Pulmonary artery endothelial cell (primary cell): ENCODE data around the gene UVRAG. TPM values are rescaled to one million over a fixed set of nuclear protein-coding genes. Genes with fewer than 3 reads are reported as not detected.
"Not testable (repeated sequence)": the region's sequence is repeated elsewhere in the genome, so short reads cannot be mapped to it uniquely, and the experiment has no call there.

Experiments
- DNase-seq: peaks from one replicate; pipeline ENCODE4 v3.0.0-alpha.2; 2011; ENCODE audit warnings: low read depth, low spot score
- total RNA-seq: library from RNA; depleted of rRNA; stranded (reverse); fragments of >200 nt; gene quantifications from 2 replicates; pipeline ENCODE4 v1.2.3, GENCODE V29; 2014

UVRAG gene
- total RNA-seq, 1 donor from 2014 or later = 68.0 TPM

DNA sequence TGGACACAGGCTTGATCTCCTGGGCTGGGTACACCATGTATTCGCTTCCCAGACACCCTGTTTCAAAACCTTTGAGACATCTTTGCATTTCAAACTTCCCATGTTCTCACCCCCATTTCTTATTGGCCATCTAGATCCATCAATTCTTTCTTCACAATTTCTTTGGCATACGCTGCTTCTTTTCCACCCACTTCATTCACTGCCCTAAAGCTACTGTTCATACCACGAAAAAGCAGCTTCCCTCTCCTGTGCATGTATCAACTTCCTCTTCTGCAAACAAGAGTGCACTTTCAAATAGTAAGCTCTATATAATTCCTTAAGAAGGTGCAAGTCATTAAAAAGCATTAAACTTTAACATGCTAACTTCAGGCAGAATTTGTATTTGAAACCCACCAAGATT is 21.4 kb downstream of the UVRAG start:
- no peak for DNase-seq

DNA sequence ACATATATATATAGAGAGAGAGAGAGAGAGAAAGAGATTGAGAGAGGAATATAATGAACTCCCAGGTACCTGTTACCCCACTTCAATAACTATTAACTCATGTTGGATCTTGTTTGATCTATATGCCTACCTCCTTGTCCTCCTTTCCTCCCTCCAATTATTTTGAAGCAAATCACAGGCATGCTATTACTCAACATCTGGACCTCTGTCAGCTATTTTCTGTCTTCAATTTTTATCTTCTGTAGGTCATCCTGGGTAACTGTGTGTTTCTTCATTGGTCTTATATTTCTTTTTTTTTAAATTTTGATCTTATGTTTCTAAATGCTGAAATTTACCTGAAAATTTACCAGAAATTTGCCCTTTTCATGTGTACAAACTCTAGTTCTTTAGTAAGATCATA is 24.8 kb downstream of the UVRAG start:
- DNase-seq = no peak

DNA sequence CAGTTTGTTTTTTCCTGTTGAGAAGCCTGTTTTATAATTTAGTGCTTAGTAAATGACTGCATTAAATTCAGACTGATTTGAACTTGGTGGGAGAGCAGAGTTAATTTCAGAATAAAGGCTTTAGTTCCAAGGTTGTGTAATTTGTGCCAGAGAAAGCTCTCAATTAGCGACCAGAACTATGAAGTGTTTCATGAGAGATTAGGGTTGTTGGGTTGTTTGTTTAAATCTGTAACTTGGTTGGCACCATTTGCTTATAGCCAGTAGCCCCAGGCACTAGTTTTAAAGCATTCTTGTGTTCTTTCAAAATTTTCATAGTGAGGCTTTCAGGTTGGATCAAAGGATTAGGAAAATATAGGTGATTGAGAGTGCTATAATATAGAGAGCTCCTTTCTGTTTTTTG is 25.5 kb downstream of the UVRAG start:
- no peak for DNase-seq

DNA sequence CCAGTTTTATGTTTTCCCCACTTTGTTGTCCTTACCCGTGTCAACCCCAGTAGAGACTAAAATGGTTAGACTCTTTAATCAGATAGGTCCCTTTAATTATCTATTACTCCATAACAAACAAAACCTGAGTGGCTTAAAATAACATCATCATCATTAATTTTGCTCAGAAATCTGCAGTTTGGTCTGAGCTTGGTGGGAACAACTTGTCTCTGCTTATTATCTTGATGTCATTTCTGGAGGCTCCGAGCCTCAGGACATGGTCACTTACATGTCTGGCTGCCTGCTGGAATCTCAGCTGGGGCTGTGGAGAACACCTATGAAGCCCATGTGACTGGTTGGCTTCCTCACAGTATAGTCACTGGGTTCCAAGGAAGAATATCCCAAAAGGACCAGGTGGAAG is 26.7 kb downstream of the UVRAG start:
- no peak for DNase-seq

DNA sequence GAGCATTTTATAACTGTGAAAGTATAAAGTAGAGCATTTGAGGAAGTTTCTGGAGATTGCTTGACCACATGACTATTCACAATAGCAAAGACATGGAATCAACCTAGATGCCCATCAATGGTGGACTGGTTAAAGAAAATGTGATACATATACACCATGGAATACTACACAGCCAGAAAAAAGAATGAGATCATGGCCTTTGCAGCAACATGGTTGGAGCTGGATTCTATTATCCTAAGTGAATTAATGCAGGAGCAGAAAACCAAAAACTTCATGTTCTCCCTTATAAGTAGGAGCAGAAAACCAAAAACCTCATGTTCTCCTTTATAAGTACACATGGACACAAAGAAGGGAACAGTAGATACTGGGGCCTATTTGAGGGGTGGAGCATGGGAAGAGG is 30.3 kb downstream of the UVRAG start:
- no peak for DNase-seq

DNA sequence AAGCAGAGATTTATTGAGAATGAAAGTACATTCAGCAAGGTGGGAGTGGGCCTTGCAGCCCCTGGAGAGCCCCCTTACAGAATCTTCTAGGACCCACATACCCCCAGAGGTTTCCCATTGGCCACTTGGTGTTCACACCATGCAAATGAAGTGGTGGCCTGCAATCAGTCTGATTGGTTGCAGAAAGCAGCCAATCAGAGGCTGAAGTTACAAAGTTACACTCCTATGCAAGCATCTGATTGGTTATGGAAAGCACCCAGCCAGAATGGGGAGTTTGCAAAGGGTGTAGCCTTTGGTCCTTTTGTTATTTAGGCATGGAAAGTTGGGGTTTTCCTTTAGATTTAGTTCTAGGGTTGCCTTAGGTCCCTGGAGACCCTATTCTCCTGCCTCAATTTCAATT is 34.9 kb downstream of the UVRAG start:
- DNase-seq = no peak

DNA sequence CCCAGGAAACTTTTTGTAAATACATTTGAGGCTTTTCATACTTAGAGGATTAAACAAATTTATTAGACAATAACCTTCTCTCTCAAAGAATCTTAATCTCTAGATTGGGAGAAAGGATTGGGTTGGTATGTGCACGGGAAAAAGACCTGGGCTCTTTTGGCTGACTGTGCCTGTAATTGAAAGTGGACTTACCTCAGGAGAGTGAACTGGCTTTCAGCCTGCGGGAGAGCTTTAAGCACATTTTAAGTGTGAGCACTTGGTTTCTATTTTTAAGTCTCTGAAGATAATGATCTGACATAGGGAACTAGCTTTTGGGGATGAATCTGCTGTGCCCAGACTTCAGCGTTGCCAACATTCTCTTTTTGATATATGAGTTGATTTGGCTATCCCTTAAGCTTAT is 35.8 kb downstream of the UVRAG start:
- no peak for DNase-seq

DNA sequence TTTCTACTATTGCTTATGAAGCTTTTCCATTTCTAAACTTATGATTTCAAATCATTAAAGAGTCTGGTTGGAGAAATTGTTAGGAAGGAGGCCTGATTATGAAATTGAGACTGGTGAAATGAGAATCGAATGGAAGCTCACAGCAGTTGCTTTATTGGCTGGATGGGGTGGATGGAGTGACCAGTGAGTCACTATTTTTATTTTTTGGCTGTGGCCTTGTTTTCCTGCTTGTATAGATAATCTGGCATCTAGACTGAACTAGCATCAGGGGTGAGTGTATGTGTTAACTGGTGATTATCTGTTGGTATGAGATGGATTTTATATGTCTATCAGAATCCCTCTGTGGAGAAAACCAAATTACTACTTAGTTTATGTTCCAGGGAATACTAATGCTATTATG is 36.2 kb downstream of the UVRAG start:
- no peak for DNase-seq

DNA sequence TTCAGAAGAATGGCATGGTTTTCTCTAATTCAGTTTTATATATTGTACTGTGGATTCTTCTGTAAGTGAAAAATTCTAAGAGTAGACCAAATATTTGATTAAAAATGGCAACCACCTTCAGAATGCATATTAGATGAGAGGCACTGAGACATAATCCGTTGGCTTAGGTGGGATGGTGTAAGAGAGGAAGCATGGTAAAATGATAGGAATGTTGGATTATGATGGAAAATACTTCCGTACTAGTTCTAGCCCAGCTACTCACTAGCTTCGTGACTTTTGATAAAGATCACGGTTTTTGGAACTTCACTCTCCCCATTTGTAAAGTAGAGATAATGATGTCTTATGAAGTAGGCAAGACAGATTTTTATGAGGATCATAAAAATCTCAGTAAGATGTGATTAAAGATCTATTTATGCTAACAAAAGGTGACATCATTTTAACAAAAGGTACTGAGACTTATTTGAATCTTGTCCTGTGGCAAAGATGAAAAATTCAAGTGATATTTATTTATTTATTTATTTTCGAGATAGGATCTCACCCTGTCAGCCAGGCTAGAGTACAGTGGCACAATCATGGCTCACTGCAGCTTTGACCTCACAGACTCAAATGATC is 37.5 kb downstream of the UVRAG start:
- DNase-seq = no peak

DNA sequence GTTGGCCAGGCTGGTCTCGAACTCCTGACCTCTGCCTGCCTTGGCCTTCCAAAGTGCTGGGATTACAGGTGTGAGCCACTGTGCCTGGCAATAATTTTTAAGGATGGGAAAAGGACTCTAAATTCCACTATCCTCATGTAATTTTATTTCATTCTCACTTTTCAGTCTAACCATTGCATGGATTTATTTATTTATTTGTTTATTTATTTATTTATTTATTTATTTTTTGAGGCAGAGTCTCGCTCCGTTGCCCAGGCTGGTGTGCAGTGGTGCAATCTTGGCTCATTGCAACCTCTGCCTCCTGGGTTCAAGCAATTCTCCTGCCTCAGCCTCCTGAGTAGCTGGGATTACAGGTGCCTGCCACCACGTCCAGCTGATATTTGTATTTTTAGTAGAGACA is 38.6 kb downstream of the UVRAG start:
- DNase-seq = not testable (repeated sequence)

DNA sequence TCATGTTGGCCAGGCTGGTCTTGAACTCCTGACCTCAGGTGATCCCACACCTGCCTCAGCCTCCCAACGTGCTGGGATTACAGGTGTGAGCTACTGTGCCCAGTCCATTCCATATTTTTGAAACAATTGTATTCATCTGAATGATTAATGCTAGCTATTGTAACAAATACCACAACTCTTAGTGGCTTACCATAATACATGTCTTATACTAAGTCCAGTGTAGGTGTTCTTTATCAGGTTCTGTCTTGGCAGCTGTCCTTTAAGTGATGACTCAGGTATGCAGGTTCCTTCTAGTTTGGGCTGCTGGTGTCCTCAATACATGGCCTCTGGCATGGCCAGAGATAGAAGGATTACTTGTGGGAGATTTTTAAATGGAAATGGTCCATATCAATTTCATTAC is 39.0 kb downstream of the UVRAG start:
- no peak for DNase-seq

DNA sequence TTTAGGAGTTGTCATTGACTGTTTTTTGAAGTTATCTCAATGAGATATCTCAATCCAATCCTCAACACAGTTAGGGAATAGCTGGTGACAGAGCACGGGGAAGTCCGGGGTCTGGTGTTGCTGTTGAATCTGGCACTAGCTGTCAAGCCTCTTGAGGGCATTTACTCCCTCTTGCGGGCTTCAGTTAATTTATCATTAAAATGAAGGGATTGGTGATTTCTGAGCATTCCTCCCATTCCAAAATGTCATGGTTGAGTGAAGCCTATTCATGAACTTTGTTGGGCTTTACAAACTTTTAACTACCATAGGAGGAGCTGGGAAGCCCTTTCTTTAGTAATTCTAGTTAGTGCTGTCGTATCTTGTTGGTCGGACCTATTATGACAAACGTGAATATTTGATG is 40.2 kb downstream of the UVRAG start:
- no peak for DNase-seq

DNA sequence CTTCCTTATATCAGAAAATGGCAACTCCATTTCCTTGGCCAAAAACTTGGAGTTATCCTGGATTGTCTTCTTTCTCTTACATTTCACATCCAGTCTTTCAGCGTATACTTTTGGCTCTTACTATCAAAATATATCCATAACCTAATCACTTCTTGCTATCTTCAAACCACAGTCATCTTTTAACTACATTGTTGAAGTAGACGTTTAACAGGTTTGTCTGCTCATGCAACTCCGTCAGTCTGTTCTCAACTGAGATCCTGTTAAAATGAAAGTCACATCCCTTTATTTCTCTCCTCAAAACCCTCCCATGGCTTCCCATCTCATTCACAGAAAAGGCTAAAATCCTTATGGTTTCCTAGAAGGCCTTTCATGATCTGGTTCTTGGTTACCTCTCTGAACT is 41.9 kb downstream of the UVRAG start:
- DNase-seq = no peak

DNA sequence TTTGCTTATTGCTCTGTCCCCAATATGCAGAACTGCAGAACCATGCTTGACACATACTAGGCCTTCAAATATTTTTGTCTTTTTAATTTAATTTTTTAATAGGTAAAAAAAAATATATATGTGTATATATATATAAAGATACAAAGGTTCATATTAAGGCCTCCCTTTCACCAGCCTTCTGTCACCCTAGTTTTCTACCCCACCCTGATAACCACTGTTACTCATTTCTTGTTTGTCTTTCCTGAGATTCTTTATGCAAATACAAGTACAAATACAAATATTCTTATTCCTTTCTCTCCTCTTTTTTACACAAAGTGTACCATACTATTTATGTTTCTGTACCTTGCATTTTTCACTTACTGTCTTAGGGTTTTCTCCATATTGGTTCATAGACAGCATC is 43.0 kb downstream of the UVRAG start:
- no peak for DNase-seq

DNA sequence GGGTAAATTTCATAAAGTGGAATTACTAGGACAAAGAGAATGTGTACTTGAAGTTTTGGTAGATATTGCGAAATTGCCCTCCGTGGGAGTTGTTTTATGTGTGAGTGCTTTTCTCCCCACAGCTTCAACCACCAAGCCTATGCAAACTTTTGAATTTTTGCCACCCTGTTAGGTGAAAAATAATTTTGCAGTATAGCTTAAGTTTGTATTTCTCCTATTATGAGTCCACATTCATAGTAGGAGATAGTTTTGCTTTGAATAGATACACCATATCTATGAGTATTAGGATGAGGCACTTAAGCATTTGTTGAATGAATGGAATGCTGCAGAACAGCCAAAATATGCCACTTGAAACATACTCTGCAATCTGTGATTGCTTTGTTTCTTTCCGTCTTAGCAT is 43.6 kb downstream of the UVRAG start:
- DNase-seq = no peak

DNA sequence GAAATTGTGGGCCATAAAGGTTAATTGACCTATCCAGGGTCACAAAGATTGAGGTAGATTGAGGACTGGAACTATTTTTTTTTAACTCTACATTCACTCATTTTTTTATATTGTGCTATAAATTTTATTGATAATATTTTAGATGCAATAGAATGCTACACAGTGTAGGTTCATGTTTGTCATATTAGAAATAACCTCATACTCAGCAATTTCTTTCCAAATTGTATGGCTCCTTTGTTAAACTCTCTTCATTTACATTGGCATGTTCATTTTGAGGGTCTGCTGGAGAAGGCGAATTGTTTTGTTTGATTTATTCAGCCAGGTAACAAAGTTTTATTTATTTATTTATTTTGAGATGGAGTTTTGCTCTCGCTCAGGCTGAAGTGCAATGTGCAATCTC is 44.6 kb downstream of the UVRAG start:
- DNase-seq = no peak

DNA sequence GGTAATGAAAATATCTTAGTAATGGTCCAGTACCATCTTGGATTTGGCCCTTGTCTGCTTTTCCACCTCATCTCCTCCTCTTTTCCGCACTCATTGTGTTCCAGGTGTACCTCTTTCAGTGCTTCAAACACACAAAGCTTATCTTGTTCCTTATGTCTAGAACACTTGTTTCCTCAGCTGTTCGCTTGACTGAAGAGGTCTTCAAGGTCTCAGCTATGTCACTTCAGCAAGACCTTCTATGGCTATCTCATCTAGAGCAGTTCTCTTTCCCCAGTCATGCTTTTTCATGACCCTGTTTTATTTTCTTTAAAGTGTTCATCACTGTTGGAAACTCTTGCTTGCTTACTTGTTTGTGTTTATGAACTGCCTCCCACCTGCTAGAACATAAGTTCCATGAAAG is 47.4 kb downstream of the UVRAG start:
- no peak for DNase-seq

DNA sequence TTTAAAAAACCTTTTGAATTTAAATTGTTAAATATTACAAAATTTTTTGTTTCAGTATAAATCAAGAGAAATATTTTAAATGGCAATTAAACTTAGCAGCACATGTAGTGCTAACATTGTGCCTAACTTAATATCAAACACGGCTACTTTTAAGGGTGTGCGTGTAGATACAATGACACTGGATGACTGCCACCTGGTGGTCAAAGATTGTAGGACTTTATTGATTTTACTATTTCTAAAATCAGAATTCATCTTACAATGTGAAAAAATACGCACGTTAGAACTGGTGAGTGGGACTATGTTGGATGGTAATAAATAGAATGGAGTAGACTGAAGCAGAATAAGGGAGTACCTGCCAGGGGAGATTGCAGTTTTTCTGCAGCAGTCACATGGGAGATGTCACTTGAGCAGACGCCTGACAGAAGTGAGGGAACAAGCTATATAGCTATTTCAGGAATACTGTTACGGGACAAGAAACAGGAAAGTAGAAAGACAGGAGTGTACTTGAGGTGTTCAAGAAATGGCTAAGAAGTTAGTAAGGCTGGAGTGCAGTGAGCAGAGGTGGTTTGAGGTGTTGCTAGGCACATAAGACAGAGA is 52.9 kb downstream of the UVRAG start:
- DNase-seq = peak; percentile 7

DNA sequence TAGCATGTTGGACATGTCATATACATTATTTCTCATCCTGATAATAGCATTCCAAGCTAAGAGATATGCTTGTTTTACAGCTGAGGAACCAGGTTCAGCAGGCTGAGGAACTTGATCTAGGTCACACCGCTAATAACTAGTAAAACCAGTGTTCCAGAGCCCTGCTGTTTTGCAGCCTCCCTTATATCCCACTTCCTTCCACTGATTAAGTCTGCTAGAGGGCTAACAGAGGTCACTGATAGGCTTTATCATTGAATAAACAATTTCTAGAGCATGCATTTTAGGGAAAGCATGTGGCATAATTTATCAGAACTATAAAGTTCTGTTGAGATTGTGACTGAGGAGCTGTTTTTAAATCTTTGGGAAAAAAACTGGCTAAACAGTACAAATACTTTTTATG is 54.0 kb downstream of the UVRAG start:
- DNase-seq = no peak

DNA sequence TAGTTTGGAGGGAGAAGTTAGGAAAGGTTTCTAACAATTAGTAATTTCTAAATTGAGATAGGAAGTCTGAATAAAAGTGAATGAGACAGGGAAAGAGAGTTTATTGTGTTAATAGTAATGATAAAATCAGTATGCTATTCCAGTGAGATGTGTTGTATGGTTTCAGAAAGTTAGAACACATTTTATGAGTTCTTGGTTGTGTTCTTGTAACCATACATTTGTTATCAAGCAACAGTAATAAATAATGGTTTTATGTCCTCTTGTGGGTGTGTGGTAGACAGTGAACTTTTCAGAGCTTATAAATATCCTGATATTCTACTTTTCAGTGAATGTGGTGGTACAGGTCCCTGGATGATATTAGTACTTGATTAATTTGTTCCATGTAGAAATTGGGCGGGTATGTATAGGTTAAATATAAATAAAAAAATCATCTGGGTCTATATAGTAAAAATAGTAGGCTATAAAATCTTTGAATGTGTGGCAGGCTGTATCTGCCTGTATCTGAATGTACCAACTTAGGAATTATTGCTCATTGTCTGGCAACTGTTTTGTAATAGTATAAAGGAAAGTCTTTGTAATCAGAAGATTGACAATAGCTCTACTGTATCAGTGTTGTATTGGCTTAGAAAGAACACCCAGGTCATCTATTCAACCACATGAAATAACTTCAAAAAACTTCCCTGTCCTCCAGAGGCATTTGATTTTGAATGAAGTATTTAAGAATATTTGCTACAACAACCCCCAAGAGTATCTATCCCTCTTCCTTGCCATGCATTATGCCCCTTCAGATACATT is 54.8 kb downstream of the UVRAG start:
- no peak for DNase-seq

DNA sequence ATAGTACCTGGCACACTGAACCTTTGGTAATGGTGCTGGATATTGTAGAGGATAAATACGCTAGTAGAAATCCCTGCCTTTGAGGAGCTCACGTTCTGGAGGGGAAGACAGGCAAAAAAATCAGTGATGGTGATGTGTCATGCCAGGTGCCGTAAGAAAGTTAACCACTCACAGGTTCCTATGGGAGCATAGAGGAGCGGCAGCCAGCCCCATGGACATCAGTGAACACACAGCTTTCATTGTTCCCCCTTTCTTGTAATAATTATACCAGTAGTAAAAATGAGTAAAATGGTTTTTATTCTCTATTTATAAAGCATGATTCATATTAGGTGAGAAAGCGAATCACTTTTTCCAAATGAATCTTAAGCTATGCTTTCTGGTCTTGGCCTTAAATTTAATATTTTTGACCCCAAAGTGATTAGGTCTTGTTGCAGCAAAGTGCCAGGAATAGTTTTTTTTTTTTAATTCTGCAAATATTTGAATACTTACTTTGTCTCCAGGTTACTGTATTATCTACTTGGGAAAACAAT is 57.9 kb downstream of the UVRAG start:
- no peak for DNase-seq

DNA sequence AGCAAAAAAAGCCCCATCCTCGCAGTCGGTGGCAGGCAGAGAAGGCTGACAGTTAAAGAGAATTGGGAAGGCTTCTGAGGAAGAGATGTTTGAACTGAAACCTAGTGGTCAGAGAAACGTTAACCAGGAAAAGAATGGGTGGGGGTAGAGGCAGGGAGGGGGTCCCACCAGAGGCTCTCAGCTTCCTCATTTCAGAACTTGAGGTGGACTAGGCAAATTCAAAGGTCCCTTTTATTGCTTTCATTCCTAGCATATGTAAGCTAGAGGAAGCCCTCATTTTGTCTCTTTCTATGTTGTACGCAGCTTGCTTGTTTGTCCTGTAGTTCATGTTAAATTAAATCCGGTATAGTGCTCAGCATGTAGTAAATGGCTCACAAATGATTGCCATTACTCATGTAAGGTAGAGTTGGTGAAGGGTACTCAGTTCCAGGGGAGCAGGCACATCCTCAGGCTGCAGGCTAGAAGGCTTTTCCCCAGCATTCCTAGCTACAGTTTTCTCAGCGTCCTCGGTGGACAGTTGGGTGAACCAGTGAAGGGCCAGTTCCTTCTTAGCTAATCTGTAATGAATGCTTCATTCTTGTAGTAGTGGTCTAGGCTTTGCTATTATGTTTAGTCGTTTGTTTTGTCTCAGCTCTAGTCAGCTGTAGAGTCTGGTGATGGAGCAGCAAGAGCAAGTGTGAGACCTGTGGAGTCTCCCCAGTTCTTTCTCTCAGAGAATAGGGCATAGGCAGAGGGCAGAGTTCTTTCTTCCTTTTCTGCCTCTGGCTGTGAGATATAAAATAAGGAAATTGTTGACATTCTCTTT is 58.6 kb downstream of the UVRAG start:
- no peak for DNase-seq
